AG10803 (cell line): Measurements from ENCODE around the gene USP46.
A peak's percentile ranks its signal among the peaks of the same experiment; 100 is the strongest.

Experiments
- DNase-seq: peaks from one replicate; pipeline ENCODE4 v3.0.0; 2010; ENCODE audit warnings: low read depth
- H3K4me3 ChIP-seq: 2 replicates; pipeline ENCODE4 v1.5.1; 2011; ENCODE audit warnings: mild to moderate bottlenecking, low read length, control low read depth
- TF ChIP-seq, protein P1 (sequence below): conservative IDR thresholded peaks from 2 replicates; pipeline ENCODE4 v1.5.1; 2011; ENCODE audit warnings: mild to moderate bottlenecking, low read length, control low read depth, inconsistent platforms

USP46 gene

DNA sequence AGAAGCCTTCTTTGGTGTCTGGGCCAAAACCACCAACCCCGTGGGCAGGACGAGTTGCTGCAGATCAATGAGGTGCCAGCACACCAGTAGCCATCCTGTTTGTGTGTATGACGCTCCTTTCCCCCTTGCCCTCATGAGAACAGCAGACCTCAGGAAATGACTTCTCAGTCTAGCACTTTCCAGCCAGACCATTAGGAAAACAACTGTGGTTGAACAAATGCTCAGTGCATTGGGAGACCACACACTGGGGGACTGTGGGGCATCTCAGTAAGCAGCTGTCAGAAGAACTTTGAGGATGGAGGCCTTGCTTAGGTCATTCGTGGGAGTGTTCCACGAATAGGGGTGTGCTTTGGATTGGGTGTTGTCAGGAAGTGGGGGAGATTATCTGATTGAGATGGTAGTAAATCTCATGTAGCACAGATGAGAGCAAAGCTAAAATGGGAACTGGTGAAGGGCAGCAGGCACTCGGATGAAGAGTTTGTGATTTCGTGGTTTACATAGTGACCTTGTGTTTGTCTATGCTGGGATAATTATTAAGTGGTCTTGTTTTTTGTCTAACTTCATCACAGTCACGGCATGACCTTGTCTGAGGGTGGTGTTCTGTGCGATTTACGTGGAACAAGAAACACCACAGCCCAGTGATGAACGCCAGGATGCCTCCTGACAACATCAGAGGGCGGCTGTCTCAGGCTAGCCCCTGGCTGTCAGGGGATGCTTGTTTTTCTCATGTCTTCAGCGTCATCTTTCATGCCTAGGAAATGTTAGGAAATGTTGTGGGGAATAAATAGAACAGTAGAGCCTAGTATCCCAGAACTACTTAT lies 70.1 kb downstream of the USP46 start:
- no peak overlapping the region for H3K4me3 ChIP-seq
- TF ChIP-seq, protein P1, sequence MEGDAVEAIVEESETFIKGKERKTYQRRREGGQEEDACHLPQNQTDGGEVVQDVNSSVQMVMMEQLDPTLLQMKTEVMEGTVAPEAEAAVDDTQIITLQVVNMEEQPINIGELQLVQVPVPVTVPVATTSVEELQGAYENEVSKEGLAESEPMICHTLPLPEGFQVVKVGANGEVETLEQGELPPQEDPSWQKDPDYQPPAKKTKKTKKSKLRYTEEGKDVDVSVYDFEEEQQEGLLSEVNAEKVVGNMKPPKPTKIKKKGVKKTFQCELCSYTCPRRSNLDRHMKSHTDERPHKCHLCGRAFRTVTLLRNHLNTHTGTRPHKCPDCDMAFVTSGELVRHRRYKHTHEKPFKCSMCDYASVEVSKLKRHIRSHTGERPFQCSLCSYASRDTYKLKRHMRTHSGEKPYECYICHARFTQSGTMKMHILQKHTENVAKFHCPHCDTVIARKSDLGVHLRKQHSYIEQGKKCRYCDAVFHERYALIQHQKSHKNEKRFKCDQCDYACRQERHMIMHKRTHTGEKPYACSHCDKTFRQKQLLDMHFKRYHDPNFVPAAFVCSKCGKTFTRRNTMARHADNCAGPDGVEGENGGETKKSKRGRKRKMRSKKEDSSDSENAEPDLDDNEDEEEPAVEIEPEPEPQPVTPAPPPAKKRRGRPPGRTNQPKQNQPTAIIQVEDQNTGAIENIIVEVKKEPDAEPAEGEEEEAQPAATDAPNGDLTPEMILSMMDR = no peak
- peak; percentile 67 for DNase-seq

DNA sequence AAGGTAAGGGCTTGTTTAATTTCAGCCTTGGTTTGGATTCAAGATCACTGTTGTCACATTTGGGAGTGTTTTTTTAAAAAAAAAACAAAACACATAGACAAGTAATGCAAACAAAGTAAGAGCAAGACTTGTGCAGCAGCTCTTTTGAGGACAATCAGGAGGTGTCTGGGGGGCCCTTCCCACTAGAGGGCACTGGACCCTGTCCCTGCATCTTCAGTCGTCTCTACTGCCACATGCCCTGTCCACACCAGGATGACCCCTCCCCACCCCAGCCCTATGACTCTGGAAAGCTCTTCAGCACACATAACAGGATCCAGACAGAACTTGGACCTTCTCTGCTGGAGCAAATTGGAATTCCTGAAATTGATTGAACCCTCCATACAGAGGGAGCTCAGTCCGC lies 71.0 kb downstream of the USP46 start:
- H3K4me3 ChIP-seq = no peak overlapping the region
- peak; percentile 14 for DNase-seq
- TF ChIP-seq, protein P1 = peak; percentile 50

GRCh38 chr4:52586069-52586468 lies 73.0 kb downstream of the USP46 start:
- no peak overlapping the region for H3K4me3 ChIP-seq
- DNase-seq = no peak
- TF ChIP-seq, protein P1 = no peak

- DNase-seq = no peak
- TF ChIP-seq, protein P1 = no peak
- H3K4me3 ChIP-seq = no peak overlapping the region
These were observed 73.7 kb downstream of the USP46 start for GRCh38 chr4:52585379-52585778.

GRCh38 chr4:52579602-52580272 lies 79.4 kb downstream of the USP46 start:
- H3K4me3 ChIP-seq = no peak overlapping the region
- TF ChIP-seq, protein P1 = no peak
- DNase-seq = no peak

- DNase-seq = no peak
- TF ChIP-seq, protein P1 = no peak
These were observed 80.2 kb downstream of the USP46 start for GRCh38 chr4:52578951-52579350.

GRCh38 chr4:52577624-52577962 lies 81.5 kb downstream of the USP46 start:
- DNase-seq = no peak
- H3K4me3 ChIP-seq = no peak overlapping the region
- TF ChIP-seq, protein P1 = no peak

More at GRCh38 chr4:52578951-52579350, 80.2 kb downstream of the USP46 start:
- no peak overlapping the region for H3K4me3 ChIP-seq
